Measurements from ENCODE around the gene LILRB2.
A peak's percentile ranks its signal among the peaks of the same experiment; 100 is the strongest.
"Not testable (repeated sequence)": the region's sequence is repeated elsewhere in the genome, so short reads cannot be mapped to it uniquely, and the experiment has no call there.

LILRB2 gene

GRCh38 chr19:54302257-54302656, 21.3 kb upstream of the LILRB2 start:
- no peak for DNase-seq (ENCODE audit: low spot score)

- no peak for DNase-seq (ENCODE audit: low spot score)
Observed at GRCh38 chr19:54299515-54299914, 18.6 kb upstream of the LILRB2 start.

- no peak for DNase-seq (ENCODE audit: low spot score)
Observed at GRCh38 chr19:54299126-54299498, 18.2 kb upstream of the LILRB2 start.

GRCh38 chr19:54298357-54299125, 17.6 kb upstream of the LILRB2 start:
- DNase-seq (ENCODE audit: low spot score): no peak

- DNase-seq (ENCODE audit: low spot score): no peak
Observed at GRCh38 chr19:54297759-54298305, 16.9 kb upstream of the LILRB2 start.

- no peak for DNase-seq (ENCODE audit: low spot score)
Observed at GRCh38 chr19:54294539-54294938, 13.6 kb upstream of the LILRB2 start.

GRCh38 chr19:54289160-54289559, 8.2 kb upstream of the LILRB2 start:
- not testable (repeated sequence) for DNase-seq (ENCODE audit: low spot score)

GRCh38 chr19:54287456-54287855, 6.5 kb upstream of the LILRB2 start:
- peak; percentile 27 for DNase-seq (ENCODE audit: low spot score)

- DNase-seq (ENCODE audit: low spot score): not testable (repeated sequence)
Observed at GRCh38 chr19:54286283-54286682, 5.4 kb upstream of the LILRB2 start.

GRCh38 chr19:54285427-54286056, 4.6 kb upstream of the LILRB2 start:
- DNase-seq (ENCODE audit: low spot score): not testable (repeated sequence)

GRCh38 chr19:54282686-54283470, 2.0 kb upstream of the LILRB2 start:
- no peak for DNase-seq (ENCODE audit: low spot score)

- DNase-seq (ENCODE audit: low spot score): not testable (repeated sequence)
Observed at GRCh38 chr19:54281729-54282075, 792 bp upstream of the LILRB2 start.

GRCh38 chr19:54280441-54280840, 469 bp downstream of the LILRB2 start:
- not testable (repeated sequence) for DNase-seq (ENCODE audit: low spot score)

GRCh38 chr19:54280025-54280424, 885 bp downstream of the LILRB2 start:
- not testable (repeated sequence) for DNase-seq (ENCODE audit: low spot score)

- DNase-seq (ENCODE audit: low spot score): no peak
Observed at GRCh38 chr19:54279406-54279962, 1.4 kb downstream of the LILRB2 start.

GRCh38 chr19:54278571-54279195, 2.2 kb downstream of the LILRB2 start:
- not testable (repeated sequence) for DNase-seq (ENCODE audit: low spot score)

- not testable (repeated sequence) for DNase-seq (ENCODE audit: low spot score)
Observed at GRCh38 chr19:54278056-54278455, 2.9 kb downstream of the LILRB2 start.

GRCh38 chr19:54277111-54277615, 3.7 kb downstream of the LILRB2 start:
- DNase-seq (ENCODE audit: low spot score): not testable (repeated sequence)

GRCh38 chr19:54275951-54276350, 5.0 kb downstream of the LILRB2 start:
- DNase-seq (ENCODE audit: low spot score): no peak

GRCh38 chr19:54274516-54274915, 6.4 kb downstream of the LILRB2 start:
- not testable (repeated sequence) for DNase-seq (ENCODE audit: low spot score)

- no peak for DNase-seq (ENCODE audit: low spot score)
Observed at GRCh38 chr19:54273821-54274220, 7.1 kb downstream of the LILRB2 start.

- DNase-seq (ENCODE audit: low spot score): not testable (repeated sequence)
Observed at GRCh38 chr19:54272181-54272580, 8.7 kb downstream of the LILRB2 start.

Data from GM03348 (cell line).